RWPE1 (cell line): ENCODE measurements around the gene RAB11A.

Experiments
- CTCF ChIA-PET: fragments of 350-600 bp; sonication (Branson Sonifier 250); formaldehyde crosslinking; extraction: SDS; loops from one replicate; lab custom pipeline; 2021; lab: Yijun Ruan, JAX
- POLR2A ChIA-PET: fragments of 400-600 bp; formaldehyde crosslinking; extraction: SDS; loops from one replicate; lab custom pipeline; 2020; ENCODE audit warnings: antibody characterized with exemption; ENCODE audit not compliant: low non-redundant PET; lab: Yijun Ruan, JAX
- DNase-seq: peaks from one replicate; pipeline ENCODE4 v3.0.0; 2012; ENCODE audit warnings: low spot score
- H3K27ac ChIP-seq: fragments of 450-650 bp; 2 replicates; pipeline ENCODE4 v1.5.1; 2017
- TF ChIP-seq, protein P1 (sequence below): fragments of 450-650 bp; conservative IDR thresholded peaks from 2 replicates; pipeline ENCODE4 v1.5.1; 2017; ENCODE audit warnings: low read depth, mild to moderate bottlenecking

RAB11A gene

DNA sequence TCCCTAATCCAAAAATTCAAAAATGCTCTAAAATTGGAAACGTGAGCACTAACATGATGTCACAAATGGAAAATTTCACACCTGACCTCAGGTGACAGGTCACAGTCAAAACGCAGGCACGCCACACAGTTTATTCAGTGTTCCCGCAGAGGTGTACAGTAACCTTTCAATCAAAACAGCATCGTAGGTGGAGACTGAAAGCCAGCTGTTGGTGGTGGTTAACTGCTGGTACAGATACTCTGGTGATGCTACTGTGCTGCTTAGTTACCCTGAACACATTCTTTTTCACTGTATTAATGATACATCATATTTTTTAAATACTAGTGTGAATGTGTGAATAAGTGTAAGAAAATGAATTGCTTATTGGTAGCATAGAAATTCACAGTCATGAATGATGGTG lies 23.8 kb downstream of the RAB11A start:
- DNase-seq, result no peak
- POLR2A ChIA-PET, result no interaction called here
- no peak overlapping the region for H3K27ac ChIP-seq
- CTCF ChIA-PET, result interaction anchor here (0.7 kb wide), 2 partner anchors 9 to 30 kb away, joined by 3 to 4 read pairs; no protein-coding TSS in a partner anchor
- TF ChIP-seq, protein P1, sequence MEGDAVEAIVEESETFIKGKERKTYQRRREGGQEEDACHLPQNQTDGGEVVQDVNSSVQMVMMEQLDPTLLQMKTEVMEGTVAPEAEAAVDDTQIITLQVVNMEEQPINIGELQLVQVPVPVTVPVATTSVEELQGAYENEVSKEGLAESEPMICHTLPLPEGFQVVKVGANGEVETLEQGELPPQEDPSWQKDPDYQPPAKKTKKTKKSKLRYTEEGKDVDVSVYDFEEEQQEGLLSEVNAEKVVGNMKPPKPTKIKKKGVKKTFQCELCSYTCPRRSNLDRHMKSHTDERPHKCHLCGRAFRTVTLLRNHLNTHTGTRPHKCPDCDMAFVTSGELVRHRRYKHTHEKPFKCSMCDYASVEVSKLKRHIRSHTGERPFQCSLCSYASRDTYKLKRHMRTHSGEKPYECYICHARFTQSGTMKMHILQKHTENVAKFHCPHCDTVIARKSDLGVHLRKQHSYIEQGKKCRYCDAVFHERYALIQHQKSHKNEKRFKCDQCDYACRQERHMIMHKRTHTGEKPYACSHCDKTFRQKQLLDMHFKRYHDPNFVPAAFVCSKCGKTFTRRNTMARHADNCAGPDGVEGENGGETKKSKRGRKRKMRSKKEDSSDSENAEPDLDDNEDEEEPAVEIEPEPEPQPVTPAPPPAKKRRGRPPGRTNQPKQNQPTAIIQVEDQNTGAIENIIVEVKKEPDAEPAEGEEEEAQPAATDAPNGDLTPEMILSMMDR, result no peak

DNA sequence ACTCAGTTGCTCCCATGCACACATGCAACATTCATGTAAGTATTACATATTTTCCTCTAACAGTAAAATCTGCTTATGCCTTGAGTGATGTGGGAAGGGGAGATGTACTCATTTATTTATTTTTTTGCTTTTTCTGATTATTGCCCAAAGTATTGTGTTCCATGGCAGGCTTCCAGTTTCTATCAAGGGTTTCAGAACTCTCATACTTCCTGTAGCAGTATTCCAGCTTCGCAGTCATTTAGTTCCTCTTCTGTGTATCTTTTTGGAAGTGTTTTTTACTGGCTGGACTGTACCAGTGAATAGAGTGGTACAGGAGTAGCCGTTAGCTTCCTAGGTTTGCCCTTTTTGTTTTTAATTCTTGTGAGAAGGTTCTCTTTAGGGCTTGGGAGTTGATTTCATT lies 26.9 kb downstream of the RAB11A start:
- H3K27ac ChIP-seq, result no peak overlapping the region
- DNase-seq, result no peak
- POLR2A ChIA-PET, result no interaction called here
- TF ChIP-seq, protein P1, result no peak
- CTCF ChIA-PET, result no interaction called here

DNA sequence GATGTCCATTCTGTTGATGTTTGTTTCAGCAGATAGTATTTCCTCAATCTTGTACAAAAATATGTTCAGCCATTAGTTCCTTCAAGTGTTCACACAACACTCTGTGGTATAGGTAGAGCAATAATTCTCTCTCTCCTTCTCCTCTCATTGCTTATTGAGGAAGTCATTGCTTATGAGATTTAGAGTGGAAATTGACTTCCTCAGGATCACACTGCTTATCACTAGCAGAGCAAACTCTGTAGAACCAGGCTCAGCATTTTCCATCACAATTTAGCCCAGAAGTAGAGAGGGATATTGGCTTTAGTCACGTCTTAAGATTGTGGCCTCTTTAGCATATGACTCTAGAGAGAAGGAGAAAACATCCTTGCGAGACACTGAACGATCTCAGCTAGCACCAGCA lies 31.2 kb downstream of the RAB11A start:
- CTCF ChIA-PET, result interaction anchor here (0.7 kb wide), 2 partner anchors 20 to 71 kb away, joined by 4 to 5 read pairs; no protein-coding TSS in a partner anchor
- DNase-seq, result no peak
- TF ChIP-seq, protein P1, result no peak
- POLR2A ChIA-PET, result no interaction called here
- H3K27ac ChIP-seq, result no peak overlapping the region

DNA sequence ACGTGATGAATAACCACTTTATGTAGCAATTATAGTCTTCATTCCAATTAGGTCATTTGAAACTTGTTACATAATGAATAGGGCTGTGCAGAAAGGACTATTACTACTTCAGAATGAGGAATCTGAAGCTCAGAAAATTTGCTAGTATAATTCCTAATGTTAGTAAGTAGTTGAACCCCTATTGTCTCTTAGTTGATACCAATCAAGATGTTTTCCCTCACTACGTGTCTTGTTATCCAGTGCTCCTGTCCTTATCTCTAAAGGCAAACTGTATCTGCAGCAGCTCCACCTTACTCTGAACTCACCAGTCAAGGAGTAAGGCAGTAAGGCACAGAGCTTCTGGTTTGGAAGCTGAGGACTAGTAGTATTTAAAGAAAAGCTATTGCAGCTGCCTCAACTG lies 32.0 kb downstream of the RAB11A start:
- CTCF ChIA-PET, result interaction anchor here (0.6 to 0.7 kb wide), 3 partner anchors 9 to 795 kb away, joined by 3 to 5 read pairs (median 4); no protein-coding TSS in a partner anchor
- POLR2A ChIA-PET, result no interaction called here
- no peak for DNase-seq
- H3K27ac ChIP-seq, result no peak overlapping the region
- TF ChIP-seq, protein P1, result no peak

DNA sequence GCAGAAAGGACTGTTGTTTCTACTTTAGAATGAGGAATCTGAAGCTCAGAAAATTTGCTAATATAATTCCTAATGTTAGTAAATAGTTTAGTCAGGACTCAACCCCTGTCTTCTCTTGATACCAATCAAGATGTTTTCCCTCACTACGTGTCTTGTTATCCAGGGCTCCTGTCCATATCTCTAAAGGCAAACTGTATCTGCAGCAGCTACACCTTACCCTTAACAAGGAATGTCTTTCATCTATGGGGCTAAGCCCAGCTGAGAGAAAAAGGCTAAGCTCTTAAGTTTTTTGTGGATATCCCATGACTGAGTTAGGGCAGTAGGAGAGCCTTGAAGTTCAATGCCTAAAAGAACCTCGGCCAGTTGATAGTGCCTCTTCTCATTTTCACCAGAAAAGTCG lies 32.5 kb downstream of the RAB11A start:
- TF ChIP-seq, protein P1, result no peak
- POLR2A ChIA-PET, result no interaction called here
- H3K27ac ChIP-seq, result no peak overlapping the region
- CTCF ChIA-PET, result interaction anchor here (0.6 to 0.7 kb wide), 2 partner anchors 9 to 45 kb away, joined by 3 to 4 read pairs; no protein-coding TSS in a partner anchor
- no peak for DNase-seq

DNA sequence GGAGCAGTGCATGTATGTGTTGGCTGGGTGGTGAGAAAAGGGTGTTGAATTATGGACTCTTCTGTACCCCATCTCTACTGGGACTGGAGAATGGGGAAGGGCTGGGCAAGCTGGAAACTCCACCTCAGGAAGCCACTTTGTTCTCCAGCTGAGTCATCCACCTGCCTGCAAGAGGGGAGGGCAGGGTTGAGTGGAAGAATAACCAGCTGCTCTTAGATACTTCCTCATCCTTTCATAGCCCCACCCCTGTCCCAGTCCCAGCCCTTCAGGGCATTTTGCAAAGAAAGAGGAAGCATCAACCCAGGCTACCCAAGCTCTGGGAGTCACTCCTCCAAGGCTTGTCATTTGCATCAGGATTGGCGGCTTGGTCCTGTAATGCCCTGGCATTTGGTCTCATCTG lies 33.1 kb downstream of the RAB11A start:
- DNase-seq, result peak; percentile 96
- ChIA-PET POLR2A (no interaction called here), CTCF (interaction anchor here (0.6 to 0.7 kb wide), 2 partner anchors 45 to 240 kb away, joined by 3 read pairs; no protein-coding TSS in a partner anchor)
- TF ChIP-seq, protein P1, result no peak
- peak overlapping the region; percentile 9; the same call in 1 of the 2 replicates for H3K27ac ChIP-seq
